Central memory CD8-positive, alpha-beta T cell (primary cell): ENCODE measurements around the gene ZFR2.
A peak's percentile ranks its signal among the peaks of the same experiment; 100 is the strongest.

Experiments used
- ATAC-seq: fragments of 150-1000 bp; cut with Tn5 transposase; replicated peaks from 2 replicates; pipeline ENCODE4 v1.10.0; 2022; ENCODE audit warnings: mild to moderate bottlenecking, moderate FRiP score, moderate number of reproducible peaks; ENCODE audit not compliant: poor library complexity, severe bottlenecking; ENCODE audit errors: extremely low read depth
- DNase-seq, 2 donors: peaks; one replicate each; pipeline ENCODE4 v3.0.0; 2021; ENCODE audit warnings: low spot score in 2 of 2
- H3K27ac Mint-ChIP-seq: one replicate; pipeline ENCODE4 v1.8.0; 2022; ENCODE audit warnings: low read depth, mild to moderate bottlenecking, moderate library complexity, mixed read lengths
- H3K27me3 Mint-ChIP-seq: one replicate; pipeline ENCODE4 v1.8.0; 2022; ENCODE audit warnings: mixed read lengths
- H3K36me3 Mint-ChIP-seq: one replicate; pipeline ENCODE4 v1.8.0; 2022; ENCODE audit warnings: mild to moderate bottlenecking, moderate library complexity, mixed read lengths; ENCODE audit not compliant: insufficient read depth
- H3K4me1 Mint-ChIP-seq: one replicate; pipeline ENCODE4 v1.8.0; 2022; ENCODE audit warnings: mixed read lengths
- H3K4me3 Mint-ChIP-seq: one replicate; pipeline ENCODE4 v1.8.0; 2022; ENCODE audit warnings: mild to moderate bottlenecking, moderate library complexity, mixed read lengths
- H3K9me3 Mint-ChIP-seq: one replicate; pipeline ENCODE4 v1.8.0; 2022; ENCODE audit warnings: mixed read lengths

The ZFR2 gene

DNA sequence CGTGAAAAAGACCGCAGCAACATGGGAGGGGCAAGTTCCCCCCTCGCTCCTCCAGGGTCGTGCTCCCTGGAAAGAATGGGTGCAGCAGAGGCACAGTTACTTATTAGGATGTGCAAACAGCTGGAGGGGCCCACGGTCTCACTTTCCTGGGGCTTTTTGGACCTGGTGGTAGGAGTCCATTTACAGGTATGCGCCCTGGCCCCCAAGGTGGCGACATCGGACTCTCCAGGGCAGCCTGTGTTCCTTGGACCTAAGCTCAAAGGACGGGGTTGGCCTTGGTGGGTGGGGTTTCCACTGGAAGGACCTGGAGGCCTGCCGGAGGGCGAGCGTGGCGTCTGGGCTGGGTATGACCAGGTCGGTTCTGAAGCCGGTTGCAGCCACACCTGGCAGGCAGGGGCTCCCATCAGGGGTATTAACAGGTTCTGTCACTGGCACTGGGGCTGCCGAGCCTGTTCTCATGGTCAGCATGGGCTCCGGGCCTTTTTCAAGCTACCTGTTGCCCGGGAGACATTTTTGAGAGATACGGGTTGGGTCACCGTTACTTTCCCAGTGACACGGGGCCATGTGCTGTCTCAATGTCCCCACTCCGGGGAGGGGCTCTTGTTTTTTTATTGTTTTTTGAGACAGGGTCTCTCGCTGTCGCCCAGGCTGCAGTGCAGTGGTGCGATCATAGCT lies 5.9 kb downstream of the ZFR2 start:
- ATAC-seq = no peak
- Mint-ChIP-seq H3K27me3 (peaks cover 20% of the 10 kb centered on the region), H3K4me3 (no peak overlapping the region), H3K27ac (no peak overlapping the region), H3K36me3 (no peaks in the 10 kb centered on the region), H3K4me1 (no peaks in the 10 kb centered on the region), H3K9me3 (no peaks in the 10 kb centered on the region)
- no peak for DNase-seq

DNA sequence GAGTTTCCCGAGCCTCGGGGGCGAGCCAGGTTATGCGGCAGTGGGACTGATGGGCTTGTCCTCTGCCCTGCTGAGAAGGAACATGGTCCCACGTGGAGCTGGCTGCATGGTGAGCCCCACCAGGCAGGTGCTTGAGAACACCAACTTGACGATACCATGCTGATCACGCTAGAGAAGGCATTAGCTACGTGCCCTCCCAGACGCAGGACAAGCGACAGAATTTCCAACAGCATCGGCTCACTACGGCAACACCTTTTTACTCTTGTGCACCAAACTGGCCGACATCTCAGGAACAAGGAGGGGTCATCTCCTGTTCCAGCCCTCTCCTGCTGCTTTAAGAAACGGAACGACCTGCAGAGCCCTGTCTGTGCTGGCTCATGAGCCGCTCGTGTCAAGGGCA lies 8.3 kb downstream of the ZFR2 start:
- DNase-seq (no peak), ATAC-seq (no peak)
- Mint-ChIP-seq H3K27ac (no peak overlapping the region), H3K4me3 (no peak overlapping the region), H3K27me3 (no peaks in the 10 kb centered on the region), H3K4me1 (no peaks in the 10 kb centered on the region), H3K9me3 (no peaks in the 10 kb centered on the region), H3K36me3 (no peaks in the 10 kb centered on the region)

DNA sequence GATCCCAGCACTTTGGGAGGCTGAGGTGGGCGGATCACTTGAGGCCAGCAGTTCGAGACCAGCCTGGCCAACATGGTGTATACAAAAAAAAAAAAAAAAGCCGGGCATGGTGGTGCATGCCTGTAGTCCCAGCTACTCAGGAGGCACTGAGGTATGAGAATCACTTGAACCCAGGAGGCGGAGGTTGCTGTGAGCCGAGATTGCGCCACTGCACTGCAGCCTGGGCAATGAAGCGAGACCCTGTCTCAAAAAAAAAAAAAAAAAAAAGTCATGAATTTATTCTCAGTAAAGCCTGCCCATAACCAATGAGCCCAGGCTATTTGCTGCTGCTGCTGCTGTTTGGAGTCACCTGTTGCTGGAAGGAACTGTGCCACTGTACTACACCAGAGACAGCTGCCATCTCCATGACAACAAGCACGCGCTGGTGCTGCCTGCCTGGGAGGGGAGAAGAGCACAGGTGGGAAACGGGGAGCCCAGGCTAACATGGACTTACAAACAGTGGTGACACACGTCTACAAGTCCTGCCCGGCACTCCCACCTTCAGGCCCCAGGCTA lies 11.3 kb downstream of the ZFR2 start:
- Mint-ChIP-seq H3K36me3 (no peaks in the 10 kb centered on the region), H3K4me1 (no peaks in the 10 kb centered on the region), H3K4me3 (no peak overlapping the region), H3K27me3 (no peaks in the 10 kb centered on the region), H3K9me3 (no peaks in the 10 kb centered on the region), H3K27ac (no peak overlapping the region)
- DNase-seq = no peak
- no peak for ATAC-seq

DNA sequence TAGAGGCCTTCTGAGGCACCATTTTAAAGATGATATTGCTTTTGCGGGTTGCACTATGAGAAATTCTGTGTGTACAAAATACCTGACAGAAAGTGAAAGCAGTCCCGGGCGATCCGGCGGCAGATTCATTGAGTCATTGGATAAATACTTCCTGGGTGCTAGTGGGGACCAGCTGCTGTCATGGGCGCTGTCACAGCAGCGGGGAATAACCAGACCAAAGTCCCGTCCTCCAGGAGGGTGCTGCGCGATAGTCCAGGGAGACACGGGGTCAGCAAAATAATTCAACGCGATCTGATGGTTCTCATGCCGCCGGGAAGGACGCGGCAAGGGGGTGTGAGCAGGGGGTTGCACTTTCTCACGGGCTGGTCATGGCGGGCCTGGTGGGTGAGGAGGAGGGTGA lies 13.5 kb downstream of the ZFR2 start:
- no peaks in the 10 kb centered on the region for H3K27me3 Mint-ChIP-seq
- H3K4me1 Mint-ChIP-seq = no peaks in the 10 kb centered on the region
- H3K9me3 Mint-ChIP-seq = no peaks in the 10 kb centered on the region
- DNase-seq (no peak), ATAC-seq (no peak)
- no peak overlapping the region for H3K27ac Mint-ChIP-seq
- no peaks in the 10 kb centered on the region for H3K36me3 Mint-ChIP-seq
- no peak overlapping the region for H3K4me3 Mint-ChIP-seq

DNA sequence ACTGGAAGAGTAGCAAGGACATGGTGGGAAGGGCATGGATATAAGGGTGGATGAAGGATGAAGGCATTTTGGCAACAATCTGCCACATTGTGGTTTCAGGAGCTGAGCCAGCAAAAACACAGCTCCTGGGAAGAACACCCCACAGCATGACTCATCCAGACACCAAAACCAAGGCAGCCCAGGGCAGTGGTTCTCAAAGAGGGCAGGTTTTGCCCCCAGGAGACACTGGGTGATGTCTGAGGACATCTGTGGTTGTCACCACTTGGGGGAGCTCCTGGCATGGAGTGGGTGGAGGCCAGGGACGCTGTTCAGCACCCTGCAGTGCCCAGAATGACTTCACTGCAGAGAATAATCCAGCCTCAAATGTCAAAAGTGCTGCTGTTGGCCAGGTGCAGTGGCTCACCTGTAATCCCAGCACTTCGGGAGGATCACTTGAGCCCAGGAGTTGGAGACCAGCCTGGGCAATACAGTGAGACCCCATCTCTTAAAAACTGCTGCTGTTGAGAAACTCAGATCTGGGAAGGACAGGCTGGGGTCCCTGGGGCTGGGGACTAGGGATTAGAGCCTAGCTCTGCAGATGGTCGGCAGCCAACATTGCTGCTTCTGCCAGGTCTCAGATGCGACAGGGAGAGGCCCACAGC lies 16.1 kb downstream of the ZFR2 start:
- peak; percentile 60 for ATAC-seq
- Mint-ChIP-seq H3K9me3 (no peaks in the 10 kb centered on the region), H3K27ac (no peak overlapping the region), H3K27me3 (no peaks in the 10 kb centered on the region), H3K4me1 (no peaks in the 10 kb centered on the region), H3K4me3 (no peak overlapping the region), H3K36me3 (no peaks in the 10 kb centered on the region)
- peak; percentile 28 to 39 for DNase-seq

DNA sequence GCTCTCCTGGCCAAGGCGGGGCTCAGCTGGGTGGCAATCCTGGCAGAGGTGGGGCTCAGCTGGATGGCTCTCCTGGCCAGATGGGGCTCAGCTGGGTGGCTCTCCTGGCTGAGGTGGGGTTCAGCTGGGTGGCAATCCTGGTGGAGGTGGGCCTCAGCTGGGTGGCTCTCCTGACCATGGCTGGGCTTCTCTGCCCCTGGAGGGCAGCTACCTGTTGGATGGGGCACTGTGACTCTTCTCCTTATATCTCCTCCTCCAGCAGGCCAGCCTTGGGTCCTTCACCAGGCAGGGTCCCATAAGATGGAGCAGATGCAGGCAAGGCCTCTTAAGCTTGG lies 16.7 kb downstream of the ZFR2 start:
- H3K9me3 Mint-ChIP-seq = no peaks in the 10 kb centered on the region
- no peak overlapping the region for H3K27ac Mint-ChIP-seq
- no peaks in the 10 kb centered on the region for H3K4me1 Mint-ChIP-seq
- no peaks in the 10 kb centered on the region for H3K36me3 Mint-ChIP-seq
- DNase-seq (no peak), ATAC-seq (no peak)
- no peaks in the 10 kb centered on the region for H3K27me3 Mint-ChIP-seq
- no peak overlapping the region for H3K4me3 Mint-ChIP-seq

DNA sequence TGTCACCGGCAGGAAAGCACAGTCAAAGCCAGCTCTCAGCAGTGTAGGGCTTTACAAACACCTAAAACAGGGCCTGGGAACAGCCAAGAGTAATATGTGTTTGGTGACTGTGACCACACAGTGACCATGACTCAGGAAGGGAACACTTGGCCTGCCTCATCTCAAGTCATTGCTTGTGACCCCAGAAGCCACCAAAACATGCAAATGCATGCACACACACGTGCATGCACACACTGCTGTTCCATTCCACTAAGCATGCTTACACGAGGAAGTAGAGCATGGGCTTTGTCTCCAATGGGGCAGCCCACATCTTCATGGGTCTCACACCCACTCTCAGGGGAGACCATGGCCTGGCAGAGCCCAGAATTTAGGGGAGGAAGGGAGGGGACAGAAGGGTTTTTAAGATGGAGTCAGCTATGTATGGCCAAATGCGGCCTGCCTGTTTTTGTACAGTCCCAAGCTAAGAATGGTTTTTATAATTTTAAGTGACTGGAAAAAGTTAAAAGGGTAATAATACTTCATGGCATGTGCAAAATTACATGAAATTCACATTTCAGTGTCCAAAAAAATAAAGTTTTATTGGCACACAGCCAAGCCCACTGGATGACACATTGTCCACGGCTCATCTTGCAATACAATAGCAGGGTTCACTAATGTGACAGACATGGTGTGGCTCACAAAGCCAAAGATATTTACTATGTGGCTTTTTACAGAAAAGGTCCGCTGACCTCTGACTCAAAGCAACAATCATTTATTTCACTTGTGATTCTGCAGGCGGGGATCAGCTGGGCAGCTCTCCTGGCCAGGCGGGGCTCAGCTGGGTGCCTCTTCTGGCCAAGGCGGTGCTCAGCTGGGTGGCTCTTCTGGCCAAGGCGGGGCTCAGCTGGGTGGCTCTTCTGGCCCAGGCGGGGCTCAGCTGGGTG lies 17.3 kb downstream of the ZFR2 start:
- no peaks in the 10 kb centered on the region for H3K27me3 Mint-ChIP-seq
- H3K36me3 Mint-ChIP-seq = no peaks in the 10 kb centered on the region
- H3K9me3 Mint-ChIP-seq = no peaks in the 10 kb centered on the region
- H3K4me3 Mint-ChIP-seq = no peak overlapping the region
- no peak overlapping the region for H3K27ac Mint-ChIP-seq
- ATAC-seq (no peak), DNase-seq (no peak)
- H3K4me1 Mint-ChIP-seq = no peaks in the 10 kb centered on the region

DNA sequence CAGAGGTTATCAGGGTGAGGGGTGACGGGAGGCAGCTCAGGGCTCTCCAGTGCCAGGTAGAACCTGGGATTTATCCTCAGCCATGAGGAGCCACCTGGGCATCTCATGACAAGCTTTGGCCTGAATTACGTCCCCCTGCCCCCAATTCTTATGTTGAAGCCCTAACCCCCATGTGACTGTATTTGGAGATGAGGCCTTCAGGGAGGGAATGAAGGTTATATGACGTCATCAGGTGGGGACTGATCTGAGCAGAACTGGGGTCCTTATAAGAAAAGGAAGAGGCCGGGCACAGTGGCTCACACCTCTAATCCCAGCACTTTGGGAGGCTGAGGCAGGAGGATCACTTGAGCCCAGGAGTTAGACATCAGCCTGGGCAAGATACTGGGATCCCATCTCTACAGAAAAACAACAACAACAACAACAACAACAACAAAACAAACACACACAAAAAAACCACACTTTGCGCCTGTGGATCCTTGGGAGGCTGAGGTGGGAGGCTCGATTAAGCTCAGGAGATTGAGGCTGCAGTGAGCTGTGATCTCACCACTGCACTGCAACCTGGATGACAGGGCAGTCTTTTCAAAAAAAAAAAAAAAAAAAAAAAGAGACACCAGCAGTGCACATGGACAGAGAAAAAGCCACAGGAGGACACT lies 18.4 kb downstream of the ZFR2 start:
- no peak for DNase-seq
- no peaks in the 10 kb centered on the region for H3K27me3 Mint-ChIP-seq
- no peaks in the 10 kb centered on the region for H3K36me3 Mint-ChIP-seq
- ATAC-seq = no peak
- no peaks in the 10 kb centered on the region for H3K4me1 Mint-ChIP-seq
- no peaks in the 10 kb centered on the region for H3K9me3 Mint-ChIP-seq
- no peak overlapping the region for H3K27ac Mint-ChIP-seq
- H3K4me3 Mint-ChIP-seq = no peak overlapping the region

DNA sequence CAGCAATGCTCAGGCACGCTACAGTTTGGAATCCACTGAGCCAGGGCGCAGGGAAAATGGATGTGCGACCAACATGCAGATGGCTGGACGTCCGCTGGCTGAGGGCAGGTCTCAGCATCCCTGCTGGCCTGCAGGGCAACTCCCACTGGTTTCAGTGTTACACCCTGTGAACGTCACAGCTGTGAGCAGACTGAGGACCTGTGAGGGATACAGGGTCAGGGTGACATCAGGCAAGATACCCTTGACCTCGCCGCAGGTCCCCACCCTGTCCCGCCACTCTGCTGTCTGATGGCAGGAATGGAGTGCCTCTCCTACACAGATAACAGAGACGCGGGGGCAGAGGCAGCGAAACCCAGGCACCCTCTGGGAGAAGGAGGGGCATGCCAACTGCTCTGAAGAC lies 19.1 kb downstream of the ZFR2 start:
- Mint-ChIP-seq H3K9me3 (no peaks in the 10 kb centered on the region), H3K4me1 (no peaks in the 10 kb centered on the region), H3K4me3 (no peak overlapping the region), H3K36me3 (no peaks in the 10 kb centered on the region), H3K27me3 (no peaks in the 10 kb centered on the region), H3K27ac (no peak overlapping the region)
- ATAC-seq (no peak), DNase-seq (no peak)

DNA sequence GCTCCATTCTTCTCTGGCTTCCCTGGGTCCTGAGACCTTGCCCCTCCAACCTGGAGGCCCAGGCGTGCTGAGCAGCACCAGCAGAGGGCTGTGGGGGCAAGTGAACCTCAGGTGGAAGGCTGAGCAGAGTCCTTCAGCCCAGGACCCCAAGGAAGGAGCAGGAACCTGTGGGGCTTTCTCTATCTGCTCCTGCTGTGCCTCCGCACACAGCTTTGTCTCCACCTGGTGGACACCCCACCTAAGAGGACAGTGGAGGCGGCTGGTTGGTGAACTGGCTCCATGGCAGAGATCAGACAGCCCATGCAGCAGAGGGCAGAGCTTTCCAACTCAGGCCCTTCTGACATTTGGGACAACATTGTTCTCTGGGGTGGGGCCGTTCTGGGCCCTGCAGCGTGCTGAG lies 19.7 kb downstream of the ZFR2 start:
- no peak overlapping the region for H3K4me3 Mint-ChIP-seq
- no peak overlapping the region for H3K27ac Mint-ChIP-seq
- H3K4me1 Mint-ChIP-seq = no peaks in the 10 kb centered on the region
- no peaks in the 10 kb centered on the region for H3K36me3 Mint-ChIP-seq
- DNase-seq = peak in 1 of 2 donors; percentile 28
- H3K27me3 Mint-ChIP-seq = no peaks in the 10 kb centered on the region
- H3K9me3 Mint-ChIP-seq = no peaks in the 10 kb centered on the region
- ATAC-seq = peak; percentile 49

DNA sequence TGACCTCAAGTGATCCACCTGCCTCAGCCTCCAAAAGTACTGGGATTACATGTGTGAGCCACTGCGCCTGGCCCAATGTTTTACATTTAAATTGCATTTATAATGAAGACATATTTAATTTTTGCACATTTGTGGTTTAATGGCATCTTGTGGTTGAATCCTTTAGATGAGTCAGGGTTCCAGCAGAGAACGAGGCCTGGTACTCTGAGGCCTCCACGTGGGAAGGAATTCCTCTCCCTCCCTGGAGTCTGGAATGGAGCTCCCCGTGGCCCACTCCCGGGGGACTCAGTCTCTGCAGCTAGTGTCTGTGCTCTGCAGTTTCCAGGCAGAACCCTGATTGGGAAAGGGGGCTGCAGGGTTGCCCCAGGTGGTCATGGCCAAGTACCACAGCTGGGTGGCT lies 24.2 kb downstream of the ZFR2 start:
- DNase-seq (no peak), ATAC-seq (no peak)
- Mint-ChIP-seq H3K4me1 (no peaks in the 10 kb centered on the region), H3K27ac (no peak overlapping the region), H3K36me3 (no peaks in the 10 kb centered on the region), H3K9me3 (no peaks in the 10 kb centered on the region), H3K27me3 (no peaks in the 10 kb centered on the region), H3K4me3 (no peak overlapping the region)

DNA sequence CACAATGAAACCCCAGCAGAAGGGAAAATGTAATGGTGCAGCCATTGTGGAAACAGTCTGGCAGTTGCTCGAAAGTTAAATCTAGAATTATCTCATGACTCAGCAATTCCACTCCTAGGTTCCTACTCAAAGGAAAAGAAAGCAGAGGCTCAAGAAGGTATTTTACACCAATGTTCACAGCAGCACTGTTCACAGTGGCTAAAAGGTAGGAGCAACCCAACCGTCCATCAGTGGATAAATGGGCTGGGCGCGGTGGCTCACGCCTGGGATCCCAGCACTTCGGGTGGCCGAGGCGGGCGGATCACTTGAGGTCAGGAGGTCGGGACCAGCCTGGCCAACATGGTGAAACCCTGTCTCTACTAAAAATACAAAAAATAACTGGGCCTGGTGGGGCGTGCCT lies 25.9 kb downstream of the ZFR2 start:
- H3K4me1 Mint-ChIP-seq = no peaks in the 10 kb centered on the region
- H3K27me3 Mint-ChIP-seq = no peaks in the 10 kb centered on the region
- peaks cover 1% of the 10 kb centered on the region for H3K36me3 Mint-ChIP-seq
- no peak for DNase-seq
- no peaks in the 10 kb centered on the region for H3K9me3 Mint-ChIP-seq
- no peak overlapping the region for H3K27ac Mint-ChIP-seq
- no peak overlapping the region for H3K4me3 Mint-ChIP-seq
- ATAC-seq = no peak
